Ovary (tissue), 3 donors: ENCODE data around the gene S100A2.

Experiments used
- CTCF ChIP-seq, 3 donors: fragments of 450-650 bp in 2 of 3; fragments of 200-600 bp in 1 of 3; IDR thresholded peaks; one replicate each; pipeline versions ENCODE4 v1.5.1 to v1.8.0; 2016 to 2022; ENCODE audit warnings: antibody characterized with exemption in 3 of 3, mild to moderate bottlenecking in 1 of 3
- POLR2A ChIP-seq: fragments of 450-650 bp; IDR thresholded peaks from one replicate; pipeline ENCODE4 v1.6.1; 2017; ENCODE audit warnings: antibody characterized with exemption, mild to moderate bottlenecking, moderate library complexity
- donor health status: DM: no; HTN: no; CAD: no.

- no peak for TF ChIP-seq CTCF (IDR thresholded peaks at IDR 0.05)
- TF ChIP-seq POLR2A = no peak
Observed at GRCh38 chr1:153607381-153607780, 41.7 kb upstream of the S100A2 start.
